Brain pericyte (primary cell): Measurements from ENCODE around the gene GPSM1.

Source experiments
- DNase-seq: peaks from one replicate; pipeline ENCODE4 v3.0.0-alpha.2; 2012; ENCODE audit warnings: low read depth, low spot score

GPSM1 gene

DNA sequence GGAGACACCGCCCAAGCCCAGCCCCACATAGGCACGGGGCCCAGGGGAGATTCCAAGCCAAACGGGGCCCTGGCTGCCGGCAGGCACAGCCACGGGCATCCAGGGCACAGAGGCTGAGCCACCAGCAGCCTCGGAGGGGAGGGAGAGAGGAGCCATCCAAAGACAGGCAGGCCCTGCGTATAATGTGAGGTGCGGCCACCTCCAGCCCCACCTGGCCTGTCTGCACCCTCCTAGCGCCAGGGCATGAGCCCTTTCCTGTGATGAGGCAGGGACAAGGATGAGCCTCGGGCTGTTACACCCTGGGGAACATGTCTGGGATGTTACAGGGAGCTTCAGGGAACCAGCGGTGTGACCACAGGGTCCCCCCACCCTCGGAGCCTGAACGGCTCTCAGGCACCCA is 22.4 kb upstream of the GPSM1 start:
- DNase-seq = no peak

DNA sequence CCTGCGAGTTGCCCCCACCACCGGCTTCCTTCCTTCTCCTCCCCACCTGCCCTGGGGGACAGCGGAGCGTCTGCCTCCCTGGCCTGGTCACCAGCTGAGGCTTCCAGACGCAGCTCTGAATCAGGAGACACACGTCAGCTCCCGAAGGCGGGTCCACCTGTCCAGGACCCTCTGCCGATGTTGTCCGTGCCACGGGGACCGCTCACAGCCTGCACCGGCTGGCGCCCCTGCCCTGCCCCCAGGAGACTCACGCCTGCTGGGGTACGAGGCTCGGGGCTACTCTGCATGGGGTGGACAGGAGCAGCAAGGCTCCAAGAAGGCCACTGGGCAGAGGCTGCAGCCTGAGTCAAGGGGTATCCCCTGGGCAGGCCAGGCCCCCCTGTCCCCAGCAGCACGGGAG is 21.5 kb upstream of the GPSM1 start:
- no peak for DNase-seq

DNA sequence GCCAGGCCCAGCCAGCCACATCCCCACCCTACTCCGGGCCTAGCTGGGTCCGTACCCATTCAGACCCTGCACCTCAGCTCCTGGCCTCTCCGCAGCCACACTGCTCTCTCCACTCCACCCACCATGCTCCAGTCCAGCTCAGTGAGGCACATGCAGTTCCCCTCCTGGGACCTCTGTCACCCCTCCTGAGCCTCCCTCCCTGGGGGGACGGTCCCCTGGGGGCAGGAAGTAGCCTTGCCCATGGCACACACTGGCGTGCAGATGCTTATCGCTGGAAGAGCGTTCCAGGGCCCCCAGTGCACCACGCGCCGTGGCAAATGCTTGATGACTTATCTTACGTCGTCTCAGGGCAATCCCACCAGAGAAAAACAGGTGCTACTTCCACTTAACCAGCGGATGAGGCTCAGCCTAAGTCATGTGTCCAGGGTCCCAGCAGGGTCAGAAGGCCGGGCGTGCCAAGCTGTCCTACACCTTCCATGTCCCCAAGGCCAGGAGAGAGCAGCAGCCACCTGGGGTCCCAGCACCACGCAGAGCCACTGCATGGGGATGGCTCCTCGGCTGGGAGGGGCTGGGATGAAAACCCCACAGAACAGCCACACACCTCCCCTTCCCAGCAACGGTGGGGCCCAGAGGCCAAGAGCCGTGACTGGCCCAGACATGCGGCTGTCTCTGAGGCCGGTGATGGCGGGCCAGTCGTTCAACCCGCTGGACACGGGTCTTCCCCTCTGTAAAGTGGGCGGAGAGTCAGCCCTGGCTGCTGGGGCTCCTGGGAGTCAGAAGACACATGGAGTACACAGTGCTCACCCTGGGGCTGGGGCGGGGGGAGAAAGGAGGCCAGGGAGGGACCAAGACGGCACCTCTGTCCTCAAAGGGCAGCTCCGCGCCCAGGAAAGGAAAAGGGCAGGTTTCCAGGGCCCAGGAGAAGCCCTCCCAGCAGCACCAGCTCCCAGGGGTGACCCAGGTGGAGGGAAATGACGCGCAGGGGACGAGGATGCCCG is 20.8 kb upstream of the GPSM1 start:
- no peak for DNase-seq

DNA sequence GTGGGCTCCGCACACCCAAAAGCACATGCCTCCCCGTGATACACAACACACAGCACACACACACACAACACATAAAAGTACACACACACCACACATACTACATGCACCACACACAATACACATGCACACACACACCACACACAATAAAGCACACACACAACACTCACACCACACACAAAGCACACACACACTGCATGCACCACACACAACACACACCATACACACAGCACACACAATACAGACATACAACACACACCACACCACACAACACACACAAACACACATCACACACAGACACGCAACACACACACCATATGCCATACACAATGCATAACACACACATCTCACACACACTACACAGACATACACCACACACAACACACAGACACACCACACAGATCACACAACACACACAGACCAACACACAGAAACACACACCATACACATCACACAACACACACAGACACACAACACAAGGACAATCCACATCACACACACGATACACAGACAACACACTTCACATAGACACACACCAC is 20.1 kb upstream of the GPSM1 start:
- no peak for DNase-seq

DNA sequence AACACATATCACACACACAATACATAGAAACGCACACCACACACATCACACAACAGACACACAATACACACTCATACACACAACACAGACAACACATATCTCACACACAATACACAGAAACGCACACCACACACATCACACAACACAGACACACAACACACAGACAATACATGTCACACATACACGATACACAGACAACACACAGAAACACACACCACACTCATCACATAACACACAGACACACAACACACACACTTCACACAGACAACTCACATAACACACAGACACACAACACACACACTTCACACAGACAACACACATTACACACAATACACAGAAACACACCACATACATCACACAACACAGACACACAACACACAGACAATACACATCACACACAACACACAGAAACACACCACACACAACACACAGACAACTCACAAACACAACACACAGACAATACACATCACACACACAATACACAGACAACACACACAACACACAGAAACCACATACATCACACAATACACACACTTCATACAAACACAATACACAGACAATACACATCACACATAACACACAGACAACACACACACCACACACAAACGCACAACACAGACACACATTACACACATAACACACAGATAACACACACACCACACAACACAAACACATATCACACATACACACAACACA is 19.2 kb upstream of the GPSM1 start:
- no peak for DNase-seq

DNA sequence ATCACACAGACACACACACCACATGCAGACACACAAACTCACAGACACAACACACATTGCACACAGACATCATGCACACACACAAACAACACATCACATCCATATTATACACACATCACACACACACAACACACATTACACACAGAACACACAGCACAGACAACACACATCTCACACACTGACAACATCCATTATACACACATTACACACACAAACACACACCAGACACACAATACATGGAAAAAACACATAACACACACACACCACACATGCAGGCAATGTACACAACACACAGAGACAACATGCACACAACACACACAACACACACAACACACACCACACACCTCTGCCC is 18.7 kb upstream of the GPSM1 start:
- no peak for DNase-seq

DNA sequence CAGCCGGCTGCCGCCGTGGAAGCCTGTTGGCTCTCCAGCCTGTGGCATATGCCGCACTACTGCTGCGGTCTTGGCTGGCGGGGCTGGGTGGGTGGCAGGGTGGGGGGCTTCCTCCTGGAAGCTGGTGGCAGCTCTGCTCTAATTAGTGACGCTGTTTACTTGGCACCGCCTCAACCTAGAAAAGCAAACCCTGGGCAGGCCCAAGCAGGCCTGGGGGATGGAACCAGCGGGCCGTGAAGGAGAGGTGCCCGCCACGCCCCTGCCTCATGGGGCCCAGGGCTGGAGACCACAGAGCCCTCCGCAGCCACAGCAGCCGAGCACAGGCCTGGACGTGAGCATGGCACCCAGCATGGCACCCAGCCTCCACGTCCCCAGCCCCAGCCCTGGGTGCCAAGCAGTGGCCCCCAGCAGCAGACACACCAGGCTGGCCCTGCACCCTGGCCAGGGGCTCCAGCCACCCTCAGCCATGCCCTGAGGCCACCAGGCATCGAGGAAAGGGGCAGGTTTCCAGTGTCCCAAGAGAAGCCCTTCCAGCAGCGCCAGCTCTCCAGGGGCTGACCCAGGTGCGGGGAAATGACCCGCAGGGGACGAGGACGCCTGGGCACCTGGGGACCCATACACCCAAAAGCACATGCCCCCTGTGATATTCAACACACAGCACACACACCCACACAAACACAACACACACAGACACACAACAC is 18.1 kb upstream of the GPSM1 start:
- no peak for DNase-seq

DNA sequence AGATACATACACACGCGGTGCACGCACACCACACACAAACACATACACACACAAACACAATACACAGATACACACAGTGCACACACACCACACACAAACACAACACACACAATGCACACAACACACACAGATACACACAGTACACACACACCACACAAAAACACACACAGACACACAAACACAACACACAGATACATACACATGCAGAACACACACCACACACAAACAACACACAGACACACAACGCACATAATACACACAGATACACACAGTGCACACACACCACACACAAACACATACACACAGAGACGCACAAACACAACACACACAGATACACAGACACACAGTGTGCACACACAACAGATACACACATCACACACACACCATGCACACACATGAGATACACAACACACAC is 17.5 kb upstream of the GPSM1 start:
- no peak for DNase-seq

DNA sequence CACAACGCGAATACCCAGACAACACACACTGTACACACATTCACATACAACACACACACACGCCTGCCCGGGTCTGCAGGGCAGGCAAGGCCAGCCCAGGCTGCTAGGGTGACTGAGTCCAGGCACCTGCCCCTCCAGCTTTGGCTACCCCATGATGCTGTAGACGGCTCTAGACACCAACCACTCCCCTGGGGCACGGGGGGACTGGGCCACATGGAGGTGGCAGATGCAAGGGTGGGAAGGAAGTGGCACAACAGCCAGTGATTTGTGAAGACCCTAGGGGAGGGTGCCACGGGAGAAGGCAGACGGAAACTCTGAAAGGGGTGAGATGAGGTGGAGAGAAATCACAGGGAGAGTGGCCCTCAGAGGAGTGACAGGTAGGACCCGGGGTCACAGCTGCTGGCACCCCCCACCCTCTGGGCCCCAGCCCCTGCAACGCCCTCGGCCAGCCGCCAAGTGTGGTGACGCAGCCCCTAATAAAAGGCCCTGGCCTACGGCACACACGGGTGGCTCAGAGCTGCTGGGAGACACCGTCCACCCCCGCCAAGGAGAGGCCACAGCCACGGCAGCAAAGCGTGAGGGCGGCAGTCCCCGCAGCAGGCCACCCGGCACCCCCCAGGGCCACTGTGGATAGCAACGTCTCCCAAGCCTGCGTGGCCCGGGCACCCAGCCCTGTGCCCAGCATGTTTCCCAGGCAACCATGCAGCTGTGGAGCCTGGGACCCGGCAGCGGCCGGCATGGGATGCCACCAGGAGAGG is 16.9 kb upstream of the GPSM1 start:
- no peak for DNase-seq

DNA sequence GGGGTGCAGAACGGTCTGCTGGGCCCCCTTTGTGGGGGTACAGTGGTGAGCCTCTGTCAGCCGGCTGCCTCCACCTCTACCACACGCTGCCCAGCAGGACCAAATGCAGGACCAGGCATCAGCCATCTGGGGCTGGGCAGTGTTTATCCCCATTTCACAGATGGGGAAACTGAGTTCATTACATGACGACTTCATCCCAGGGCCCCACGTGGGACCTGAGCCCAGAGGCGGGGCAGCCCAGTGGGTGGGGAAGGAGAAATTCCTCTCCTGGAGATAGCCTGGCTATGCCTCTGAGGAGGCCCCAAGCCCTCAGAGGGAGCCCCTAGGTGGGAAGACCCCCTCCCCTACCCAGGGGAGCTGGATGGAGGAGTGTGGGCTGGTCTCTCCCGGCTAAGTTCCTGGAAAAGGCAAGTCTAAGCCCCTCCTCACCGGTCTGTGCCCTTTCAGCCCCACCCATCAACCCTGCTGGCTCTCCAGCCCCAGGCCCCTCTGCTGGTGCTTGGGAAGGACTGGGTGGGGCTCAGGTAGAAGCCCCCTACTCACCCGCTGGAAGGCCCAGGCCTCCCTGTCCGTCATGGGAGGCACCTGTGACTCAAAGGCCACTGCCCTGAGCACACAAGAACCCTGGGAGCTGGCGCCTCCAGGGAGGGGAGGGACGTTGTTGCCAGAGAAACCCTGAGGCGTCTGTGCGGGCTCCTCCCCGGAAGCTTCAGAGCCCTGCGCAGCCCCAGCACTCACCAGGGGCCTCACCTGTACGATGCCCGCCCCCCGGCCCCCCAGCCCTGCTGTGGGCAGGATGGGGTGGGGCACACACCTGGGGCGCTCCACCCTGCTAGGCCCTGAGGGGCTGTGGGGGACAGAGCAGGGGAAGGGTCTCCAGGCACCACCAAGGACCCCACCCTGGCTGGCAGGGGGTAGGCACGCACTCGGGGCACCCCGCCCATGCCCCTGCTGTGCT is 16.0 kb upstream of the GPSM1 start:
- DNase-seq = no peak

DNA sequence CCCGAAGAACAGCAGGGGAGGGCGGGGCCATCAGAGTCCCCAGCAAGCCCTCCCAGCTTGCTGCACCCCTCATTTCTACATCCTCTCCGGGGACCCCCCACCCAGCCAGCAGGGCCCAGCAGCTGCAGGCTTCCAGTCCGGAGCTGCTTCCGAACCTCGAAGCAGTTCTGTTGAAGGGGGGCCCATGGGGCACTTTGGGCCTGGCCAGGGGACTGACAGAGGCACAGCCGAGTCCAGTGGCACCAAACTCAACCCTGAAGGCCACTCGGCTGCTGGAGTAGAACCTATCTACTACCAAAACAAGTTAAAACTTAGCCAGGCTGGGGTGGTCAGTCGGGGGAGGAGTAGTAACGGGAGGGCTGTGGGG is 15.3 kb upstream of the GPSM1 start:
- DNase-seq = no peak

DNA sequence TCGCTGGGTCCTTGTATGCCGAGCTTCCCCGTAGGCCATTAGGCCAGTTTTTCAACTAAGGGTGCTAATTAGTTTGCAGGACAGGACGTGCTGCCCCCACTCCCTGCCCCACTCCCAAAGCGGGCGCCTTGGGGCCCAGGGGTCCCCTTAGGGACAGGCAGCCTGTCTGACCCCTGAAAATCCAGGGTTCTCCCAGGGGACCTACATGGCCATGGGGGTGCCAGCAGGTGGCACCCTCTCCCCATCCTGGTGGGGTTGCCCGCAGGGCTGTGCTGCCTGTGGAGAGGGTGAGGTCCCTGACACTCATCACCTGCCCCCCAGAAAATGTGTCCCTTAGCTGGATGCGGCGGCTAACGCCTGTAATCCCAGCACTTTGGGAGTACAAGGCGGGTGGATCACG is 14.9 kb upstream of the GPSM1 start:
- DNase-seq = no peak

DNA sequence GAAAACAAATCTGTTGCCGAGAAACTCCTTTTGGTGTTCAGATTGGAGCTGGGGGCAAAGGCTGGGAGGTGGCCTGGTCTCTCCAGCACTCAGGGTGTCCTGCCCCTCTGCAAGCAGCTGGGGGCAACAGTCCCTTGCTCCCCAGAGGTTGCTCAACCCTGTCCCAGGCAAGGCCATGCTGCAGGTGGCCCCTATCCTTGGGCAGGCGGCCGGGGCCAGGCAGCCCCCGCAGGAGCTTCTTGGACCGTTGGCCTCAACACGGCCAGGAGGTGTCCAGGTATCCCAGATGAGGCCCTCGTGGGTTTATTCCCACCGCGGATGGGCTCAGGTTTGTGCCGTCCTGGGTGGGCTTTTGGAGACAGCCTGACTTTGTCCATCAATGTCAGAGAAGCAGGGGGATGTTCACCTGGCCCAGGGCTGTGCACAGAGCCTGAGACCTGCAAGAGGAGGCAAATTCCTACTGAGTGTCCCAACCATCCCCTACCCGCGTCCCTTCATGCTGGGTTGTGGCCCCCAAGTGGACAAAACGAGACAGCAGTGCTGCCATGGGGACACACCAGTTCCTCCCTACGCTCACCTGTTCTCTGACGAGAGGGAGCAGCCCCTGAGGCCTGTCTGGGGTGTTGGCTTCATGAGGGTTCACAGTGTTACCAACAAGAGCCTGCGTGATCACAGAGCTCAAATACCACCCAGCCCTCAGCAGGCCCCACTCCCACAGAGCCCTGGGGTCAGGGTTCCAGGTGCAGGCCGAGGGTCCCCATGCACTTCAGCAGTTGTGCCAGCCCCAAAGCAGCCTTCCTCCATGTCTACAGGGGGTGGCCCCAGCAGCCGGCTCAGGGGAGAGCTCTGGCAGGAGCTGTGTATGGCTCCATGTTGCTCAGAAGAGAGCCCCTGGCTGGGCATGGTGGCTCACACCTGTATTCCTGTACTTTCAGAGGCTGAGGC is 14.0 kb upstream of the GPSM1 start:
- no peak for DNase-seq

DNA sequence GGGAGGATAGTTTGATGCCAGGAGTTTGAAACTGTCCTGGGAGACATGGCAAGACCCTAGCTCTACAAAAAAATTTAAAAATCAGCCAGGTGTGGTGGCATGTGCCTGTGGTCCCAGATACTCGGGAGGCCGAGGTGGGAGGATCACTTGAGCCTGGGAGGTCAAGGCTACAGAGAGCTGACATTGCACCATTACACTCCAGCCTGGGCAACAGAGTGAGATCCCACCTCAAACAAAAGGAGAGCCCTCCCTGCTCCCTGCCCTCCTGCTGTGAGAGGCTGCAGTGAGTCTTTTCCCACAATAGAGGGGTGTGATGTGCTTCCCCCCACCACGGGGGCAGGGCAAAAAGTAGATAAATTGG is 13.3 kb upstream of the GPSM1 start:
- DNase-seq = no peak

DNA sequence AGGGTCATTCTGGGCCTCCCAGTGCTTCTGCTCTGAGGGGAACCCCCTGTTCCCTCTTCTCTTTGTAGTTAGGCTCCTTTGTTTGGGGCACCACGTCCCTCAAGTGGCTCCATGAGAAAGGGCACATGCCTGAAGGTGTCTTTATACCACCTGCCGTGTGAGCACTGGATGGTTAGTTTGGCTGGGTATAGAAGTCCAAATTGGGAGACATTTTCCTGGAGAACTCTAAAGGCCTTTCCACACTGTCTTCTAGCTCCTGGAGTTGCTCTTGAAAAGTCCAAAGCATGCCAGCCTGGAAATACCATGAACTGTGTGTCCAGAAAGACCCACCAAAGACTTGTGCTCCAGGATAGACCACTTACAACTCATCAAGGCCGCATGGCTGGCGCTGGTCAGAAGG is 12.4 kb upstream of the GPSM1 start:
- no peak for DNase-seq

DNA sequence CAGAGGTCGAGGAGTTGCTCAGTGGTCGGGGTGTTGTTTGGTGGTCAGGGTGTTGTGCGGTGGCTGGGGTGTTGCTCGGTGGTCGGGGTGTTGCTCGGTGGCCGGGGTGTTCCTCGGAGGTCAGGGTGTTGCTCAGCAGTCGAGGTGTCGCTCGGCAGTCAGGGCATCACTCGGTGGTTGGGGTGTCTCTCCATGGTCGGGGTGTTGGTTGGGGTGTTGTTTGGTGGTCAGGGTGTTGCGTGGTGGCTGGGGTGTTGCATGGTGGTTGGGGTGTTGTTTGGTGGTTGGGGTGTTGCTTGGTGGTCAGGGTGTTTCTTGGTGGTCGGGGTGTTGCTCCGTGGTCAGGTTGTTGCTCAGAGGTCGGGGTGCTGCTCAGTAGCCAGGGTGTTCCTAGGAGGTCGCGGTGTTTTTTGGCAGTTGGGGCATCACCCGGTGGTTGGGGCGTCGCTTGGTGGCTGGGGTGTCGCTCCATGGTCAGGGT is 11.0 kb upstream of the GPSM1 start:
- no peak for DNase-seq

DNA sequence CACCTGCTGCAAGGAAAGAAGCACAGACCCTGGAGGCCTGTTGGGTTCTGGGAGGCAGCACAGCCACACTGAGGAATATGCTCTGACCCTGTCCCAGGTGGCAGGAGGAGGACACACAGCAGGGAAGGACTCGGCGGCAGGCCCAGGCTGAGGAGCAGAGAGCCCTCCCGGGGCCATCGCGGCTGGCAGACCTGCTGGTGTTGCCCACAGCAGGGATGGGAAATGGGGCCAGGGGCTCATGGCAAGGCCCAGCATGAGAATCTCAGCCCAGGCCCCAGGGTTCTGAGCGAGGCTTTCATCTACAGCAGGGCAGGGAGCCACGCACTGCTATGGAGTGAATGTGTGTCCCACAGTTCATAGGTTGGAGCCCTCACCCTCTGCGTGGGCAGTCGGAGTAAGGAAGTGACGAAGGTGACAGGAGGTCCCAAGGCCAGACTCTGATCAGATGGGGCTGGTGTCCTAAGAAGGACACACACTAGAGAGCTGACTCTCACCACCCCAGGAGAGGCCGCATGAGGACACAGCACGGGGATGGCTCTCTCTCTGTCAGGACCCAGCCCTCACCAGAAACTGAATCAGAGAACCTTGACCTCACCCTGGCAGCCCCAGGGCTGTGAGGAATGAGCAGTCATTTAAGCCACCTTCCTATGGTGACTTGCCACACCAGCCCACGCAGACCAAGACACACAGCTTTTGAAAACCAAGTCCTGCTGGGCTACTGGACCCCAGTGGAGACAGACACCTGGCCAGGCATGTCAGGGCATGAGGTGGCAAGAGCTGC is 10.3 kb upstream of the GPSM1 start:
- DNase-seq = no peak

DNA sequence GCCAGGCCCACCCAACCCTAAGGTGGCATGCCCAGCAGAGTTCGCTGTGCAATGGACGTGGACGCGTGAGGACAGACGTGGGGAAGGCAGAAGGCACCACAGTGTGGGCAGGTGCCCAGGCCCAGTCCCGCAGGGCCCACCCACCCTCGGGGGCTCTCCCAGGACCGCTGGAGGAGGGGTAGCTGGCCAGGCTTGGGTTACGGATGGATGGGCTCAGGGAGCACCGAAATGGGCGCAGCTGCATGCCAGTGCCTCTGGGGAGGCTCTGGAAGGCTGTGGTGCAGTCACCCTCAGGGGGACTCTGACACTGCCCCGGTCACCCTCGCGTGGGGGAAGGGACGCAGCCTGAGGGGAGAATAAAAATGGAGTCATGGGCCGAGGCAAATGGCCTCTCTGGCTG is 9.6 kb upstream of the GPSM1 start:
- DNase-seq = no peak
